ENCODE data around the gene SPATA19.

Gene SPATA19

DNA sequence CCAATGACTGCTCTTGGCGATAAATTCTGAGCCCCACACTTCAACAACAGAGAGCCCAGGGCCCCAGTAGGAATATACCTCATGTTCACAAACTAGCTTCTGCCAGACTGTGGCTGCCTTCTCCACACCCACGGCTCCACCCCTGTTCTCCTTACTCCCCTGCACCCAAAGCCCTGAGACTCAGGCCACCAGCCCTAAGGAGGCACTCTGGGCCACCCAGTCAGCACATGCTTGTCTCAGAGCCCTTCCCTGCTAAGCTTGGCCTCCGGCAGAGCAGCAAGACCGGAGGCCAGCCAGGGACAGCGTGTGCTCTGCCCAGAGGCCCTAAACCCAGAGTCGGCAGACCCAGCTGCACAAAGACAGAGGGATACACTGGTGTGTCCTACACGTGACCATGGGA lies 27.9 kb downstream of the SPATA19 start:
- DNase-seq, result no peak

DNA sequence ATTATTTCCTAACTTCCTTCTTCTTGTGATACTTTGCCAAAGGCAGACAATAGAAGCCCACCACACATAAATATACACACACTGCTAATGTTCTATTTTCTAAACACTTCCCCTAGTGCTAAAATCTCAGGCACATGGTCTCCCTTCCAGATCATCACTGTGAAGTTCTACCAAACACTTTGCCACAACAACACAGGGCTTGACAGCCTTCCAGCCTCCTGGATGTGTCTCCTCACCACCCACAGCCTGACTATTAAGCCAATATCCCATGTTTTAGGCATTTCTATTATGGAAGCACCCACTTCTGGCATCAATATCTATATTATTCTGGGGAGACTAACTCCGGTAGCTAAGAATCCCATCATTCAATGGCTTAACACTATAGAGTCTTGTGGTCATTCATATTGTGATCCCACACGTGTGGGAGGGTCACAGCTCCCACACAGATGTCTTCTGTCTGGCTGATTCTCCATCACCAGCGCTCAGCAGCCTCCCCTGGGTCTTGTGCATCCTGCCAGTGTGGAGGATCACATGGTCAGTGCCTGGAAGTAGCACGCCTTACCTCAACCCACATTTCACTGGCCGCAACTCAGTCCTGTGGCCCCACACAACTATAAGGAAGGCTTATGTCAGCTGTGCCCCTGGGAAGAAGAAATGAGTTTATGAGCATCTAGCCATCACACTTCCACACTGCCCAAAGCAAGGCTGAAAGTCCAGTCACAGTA lies 29.0 kb downstream of the SPATA19 start:
- no peak for DNase-seq

GRCh38 chr11:133815636-133816035 lies 29.7 kb downstream of the SPATA19 start:
- no peak for DNase-seq

GRCh38 chr11:133814588-133815100 lies 30.7 kb downstream of the SPATA19 start:
- no peak for DNase-seq

GRCh38 chr11:133811850-133812685 lies 33.2 kb downstream of the SPATA19 start:
- no peak for DNase-seq

- no peak for DNase-seq
These were observed 34.5 kb downstream of the SPATA19 start for GRCh38 chr11:133810766-133811165.

DNA sequence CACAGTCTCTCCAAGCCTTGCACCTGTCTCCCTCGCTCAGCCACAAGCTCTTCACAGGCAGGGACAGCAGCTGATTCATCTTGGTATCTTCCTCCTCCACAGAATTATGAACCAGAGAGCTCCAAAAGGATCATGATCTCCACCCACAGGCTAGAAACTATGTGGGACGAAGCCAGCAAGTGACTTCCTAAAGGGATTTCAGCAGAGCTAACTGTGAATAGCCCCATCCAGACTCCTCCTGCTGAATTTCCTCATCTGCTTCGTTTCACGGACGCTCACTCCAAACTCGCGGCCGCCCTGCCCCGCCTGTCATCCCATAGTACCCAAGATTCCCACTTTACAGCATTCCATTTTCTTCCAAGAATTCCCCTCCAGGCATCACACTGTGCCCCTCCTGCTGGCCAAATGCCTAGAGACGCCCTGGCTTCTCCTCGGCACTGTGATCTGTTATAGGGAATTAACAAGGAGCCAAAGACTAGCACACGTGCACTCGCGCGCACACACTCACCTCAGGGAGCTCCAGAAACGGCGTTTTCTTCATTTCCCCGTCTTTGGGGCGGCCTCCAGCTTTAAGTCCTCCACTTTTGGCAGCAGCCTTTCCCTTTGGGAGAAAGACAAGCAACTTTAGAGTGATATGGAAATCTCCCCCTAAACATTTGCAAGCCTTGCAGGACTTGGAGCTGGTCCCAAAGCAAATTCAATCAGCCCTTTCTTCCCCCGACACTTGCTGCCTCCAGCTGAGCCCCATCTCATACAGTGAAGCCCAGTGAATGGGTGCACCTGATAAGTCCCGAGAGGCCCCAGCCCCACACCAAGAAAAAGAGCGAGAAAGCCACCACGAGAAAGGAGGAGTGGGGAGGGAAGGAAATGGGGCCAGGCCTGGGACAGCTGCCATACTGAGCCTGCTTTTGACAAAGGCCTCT lies 35.5 kb downstream of the SPATA19 start:
- DNase-seq, result no peak

GRCh38 chr11:133808393-133809140 lies 36.7 kb downstream of the SPATA19 start:
- no peak for DNase-seq

DNA sequence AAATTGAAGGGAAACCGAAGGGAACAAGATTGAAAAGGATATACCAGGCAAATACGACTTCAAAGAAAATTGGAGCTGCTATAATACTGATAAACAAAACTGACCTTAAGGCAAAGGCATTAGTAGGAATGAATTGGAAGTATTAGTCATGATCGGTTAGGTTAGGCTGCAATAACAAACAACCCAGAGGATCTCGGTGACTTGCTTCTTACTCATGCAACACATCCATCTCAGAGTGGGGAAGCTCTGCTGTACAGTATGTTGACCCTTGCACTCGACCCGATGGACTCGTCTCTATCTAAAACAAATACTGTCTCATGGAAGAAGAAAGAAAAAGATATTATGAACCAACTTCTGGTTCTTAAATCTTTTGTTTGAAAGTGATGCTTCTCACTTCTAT lies 42.3 kb downstream of the SPATA19 start:
- DNase-seq, result no peak

GRCh38 chr11:133801356-133801755 lies 44.0 kb downstream of the SPATA19 start:
- no peak for DNase-seq

- no peak for DNase-seq
These were observed 44.6 kb downstream of the SPATA19 start for GRCh38 chr11:133800666-133801065.

DNA sequence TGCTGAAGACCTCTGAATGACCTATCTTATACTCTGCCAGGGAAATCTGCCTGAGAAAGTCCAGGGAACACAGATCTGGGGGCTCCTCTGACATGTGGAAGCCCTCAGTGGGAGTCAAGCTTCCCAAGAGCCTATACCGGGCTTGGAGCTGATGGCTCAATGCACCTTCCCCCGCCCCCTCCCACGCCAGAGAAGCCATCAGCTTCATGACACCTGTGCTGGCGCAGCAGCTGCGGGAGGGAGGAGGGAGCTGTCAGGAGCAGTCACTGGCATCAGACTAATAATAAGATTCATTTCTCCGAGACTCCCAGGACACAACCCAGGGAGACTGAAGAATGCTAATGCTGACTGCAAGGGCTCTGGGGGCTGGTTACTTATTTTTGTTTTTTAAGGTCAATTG lies 47.8 kb downstream of the SPATA19 start:
- DNase-seq, result no peak

DNA sequence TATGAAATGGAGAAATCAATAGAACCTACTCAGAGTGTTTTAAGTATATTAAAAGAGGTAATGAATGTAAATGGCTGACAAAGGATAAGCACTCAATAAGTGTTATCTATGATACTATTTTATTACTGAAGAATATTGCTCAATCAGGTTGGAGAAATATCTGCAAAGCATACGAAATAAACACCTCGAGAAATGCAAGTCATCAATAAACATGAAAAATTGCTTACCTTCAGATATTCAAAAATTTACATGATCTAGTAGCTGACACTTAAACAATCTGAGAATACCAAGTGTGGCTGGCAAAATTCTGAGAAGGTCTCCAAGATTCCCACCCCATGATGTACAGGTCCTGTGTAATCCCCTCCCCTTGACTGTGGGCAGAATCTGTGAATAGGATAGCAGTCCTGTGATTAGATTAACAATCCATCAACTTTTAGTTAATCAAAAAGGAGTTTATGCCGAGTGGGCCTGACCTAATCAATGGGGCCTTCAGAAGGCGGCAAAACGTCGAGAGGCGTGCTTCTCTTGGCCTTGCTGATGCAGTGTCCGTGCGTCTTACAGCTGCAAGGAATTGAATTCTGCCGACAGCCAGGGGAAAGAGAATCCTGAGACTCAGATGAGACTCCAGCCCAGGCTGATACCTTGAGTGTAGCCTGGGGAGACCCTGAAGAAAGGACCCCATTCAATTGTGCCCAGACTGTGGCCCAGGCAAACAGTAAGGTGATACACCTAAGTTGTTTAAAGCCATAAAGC lies 49.1 kb downstream of the SPATA19 start:
- no peak for DNase-seq

- DNase-seq, result no peak
These were observed 50.2 kb downstream of the SPATA19 start for GRCh38 chr11:133795088-133795487.

DNA sequence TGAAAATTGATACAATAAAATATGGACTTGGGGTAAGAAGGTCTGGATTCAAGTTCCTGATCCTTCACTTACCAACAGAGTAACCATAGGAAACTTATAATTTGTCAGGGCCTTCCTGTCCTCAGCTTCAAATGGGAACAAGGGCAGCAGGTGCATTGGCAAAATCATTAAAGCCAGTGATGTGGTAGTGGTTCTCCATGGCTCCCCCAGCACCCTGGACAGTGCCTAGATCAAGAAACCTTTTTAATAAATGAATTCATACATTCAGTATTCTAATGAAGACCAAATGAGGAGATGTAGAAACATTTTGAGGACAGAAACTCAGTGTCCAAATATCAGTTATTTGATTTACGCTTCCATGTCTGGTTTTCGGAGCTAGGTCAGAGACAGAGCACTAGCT lies 51.1 kb downstream of the SPATA19 start:
- DNase-seq, result no peak

DNA sequence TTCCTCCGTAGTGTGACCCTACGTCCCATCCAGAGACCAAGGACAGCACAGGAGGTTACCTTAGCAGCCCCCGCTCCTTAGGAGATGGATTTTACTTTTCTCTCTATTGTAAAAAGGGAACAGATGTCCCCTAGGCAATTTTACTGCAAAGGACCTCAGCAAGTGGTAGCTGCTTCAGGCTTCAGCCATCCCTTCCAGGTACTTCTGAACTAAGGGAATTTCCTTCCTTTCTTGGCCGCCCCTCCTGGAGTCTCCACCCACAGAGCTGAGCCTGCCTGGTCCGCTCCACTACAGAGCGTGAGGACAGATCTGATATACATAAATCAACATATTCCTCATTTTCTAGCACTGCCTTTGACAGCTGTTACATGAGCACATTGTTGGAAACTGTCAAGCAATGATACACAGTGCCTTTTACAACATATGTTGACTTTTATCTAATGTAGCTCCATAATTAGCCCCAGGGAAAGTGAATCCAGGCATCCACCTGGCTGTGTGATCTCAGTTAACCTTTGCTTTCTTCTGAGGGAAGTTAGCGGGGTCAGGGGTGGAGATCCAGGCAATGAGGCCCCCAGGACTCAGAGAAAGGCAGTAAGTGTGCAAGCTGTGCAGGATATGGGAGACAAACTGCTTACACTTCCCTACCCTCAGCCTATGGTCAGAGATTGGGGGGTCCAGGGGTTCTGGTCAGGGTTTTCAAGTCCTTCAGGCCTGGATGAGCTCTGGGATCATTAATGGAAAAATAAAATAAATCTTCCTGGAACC lies 51.9 kb downstream of the SPATA19 start:
- DNase-seq, result no peak

DNA sequence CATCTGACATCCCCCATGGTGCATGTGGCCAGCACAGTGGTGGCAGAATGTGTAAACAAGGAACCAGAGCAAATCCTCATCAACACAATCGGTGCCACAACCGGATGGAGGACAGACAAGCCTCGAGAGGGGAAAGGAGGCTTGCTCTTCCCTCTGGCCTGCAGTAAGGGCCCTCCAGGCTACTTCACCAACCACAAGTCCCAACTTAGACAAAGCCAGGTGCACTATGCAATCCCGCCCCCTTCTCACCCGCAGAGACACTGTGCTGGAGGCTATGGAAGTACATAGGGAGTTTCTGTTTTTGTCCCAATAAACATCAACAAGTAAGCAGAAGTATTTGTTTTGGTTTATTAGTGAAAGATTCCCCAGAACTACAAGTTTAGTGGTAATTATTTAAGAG lies 54.3 kb downstream of the SPATA19 start:
- DNase-seq, result no peak

All from activated CD4-positive, alpha-beta T cell treated with anti-CD3 and anti-CD28 coated beads for 48 hours (primary cell).